A673 (cell line): ENCODE measurements around the gene VDAC1.

Experiments
- EZH2 ChIP-seq: fragments of 200-600 bp; sonication (generic); IDR thresholded peaks from 2 replicates; pipeline ENCODE4 v1.6.1; 2017; ENCODE audit warnings: borderline replicate concordance, low read depth, mild to moderate bottlenecking, mixed read lengths, antibody characterized with exemption, low read length; ENCODE audit not compliant: poor library complexity, severe bottlenecking
- TF ChIP-seq, protein P1 (sequence below): fragments of 300-800, 200-600 bp; sonication (generic); conservative IDR thresholded peaks from 2 replicates; pipeline ENCODE4 v1.5.1; 2017; ENCODE audit warnings: low read depth, mild to moderate bottlenecking, antibody characterized with exemption, low read length, moderate library complexity, mixed read lengths

GRCh38 chr5:133924221-133924920 is 80.4 kb downstream of the VDAC1 start:
- TF ChIP-seq, protein P1, sequence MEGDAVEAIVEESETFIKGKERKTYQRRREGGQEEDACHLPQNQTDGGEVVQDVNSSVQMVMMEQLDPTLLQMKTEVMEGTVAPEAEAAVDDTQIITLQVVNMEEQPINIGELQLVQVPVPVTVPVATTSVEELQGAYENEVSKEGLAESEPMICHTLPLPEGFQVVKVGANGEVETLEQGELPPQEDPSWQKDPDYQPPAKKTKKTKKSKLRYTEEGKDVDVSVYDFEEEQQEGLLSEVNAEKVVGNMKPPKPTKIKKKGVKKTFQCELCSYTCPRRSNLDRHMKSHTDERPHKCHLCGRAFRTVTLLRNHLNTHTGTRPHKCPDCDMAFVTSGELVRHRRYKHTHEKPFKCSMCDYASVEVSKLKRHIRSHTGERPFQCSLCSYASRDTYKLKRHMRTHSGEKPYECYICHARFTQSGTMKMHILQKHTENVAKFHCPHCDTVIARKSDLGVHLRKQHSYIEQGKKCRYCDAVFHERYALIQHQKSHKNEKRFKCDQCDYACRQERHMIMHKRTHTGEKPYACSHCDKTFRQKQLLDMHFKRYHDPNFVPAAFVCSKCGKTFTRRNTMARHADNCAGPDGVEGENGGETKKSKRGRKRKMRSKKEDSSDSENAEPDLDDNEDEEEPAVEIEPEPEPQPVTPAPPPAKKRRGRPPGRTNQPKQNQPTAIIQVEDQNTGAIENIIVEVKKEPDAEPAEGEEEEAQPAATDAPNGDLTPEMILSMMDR, result no peak
- TF ChIP-seq EZH2, result no peak
